HL-60/S4 (cell line): Measurements from ENCODE around the gene OR7A5.
"Not testable (repeated sequence)": the region's sequence is repeated elsewhere in the genome, so short reads cannot be mapped to it uniquely, and the experiment has no call there.

Experiments used
- in situ Hi-C: fragments of 300-500 bp; cut with MboI; formaldehyde crosslinking; loops from 2 replicates; pipeline ENCODE4 v1.14.3; 2022; ENCODE audit warnings: low sequenced_read_pairs

Gene OR7A5

DNA sequence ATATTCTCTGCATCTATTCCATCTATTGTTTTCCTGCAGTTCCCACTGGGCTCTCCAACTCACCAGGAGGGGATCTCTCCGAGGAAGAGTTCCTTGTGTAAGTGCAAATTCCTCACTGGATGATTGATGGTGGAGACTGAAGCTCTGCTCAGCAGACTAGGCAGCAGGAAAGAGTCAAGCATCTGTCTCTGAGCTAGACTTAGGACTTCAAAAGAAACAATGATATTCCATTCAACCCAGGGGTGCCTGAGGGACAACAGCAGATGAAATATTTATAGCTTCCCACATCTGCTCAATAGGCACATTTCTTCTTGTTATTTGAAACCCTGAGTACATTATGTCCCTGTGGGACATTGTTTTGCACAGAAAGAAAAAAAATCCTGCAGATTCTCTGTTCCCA, at the start of gene OR7A5, which contains the start of gene OR7C1:
Gene OR7A5, minus strand, starts transcription at position 175 of the 400 bp plus-strand sequence. CDS start 6,944 bp downstream, outside the sequence.
Gene OR7C1, minus strand, starts transcription at position 175 of the 400 bp plus-strand sequence. CDS start 35,049 bp downstream, outside the sequence.
- in situ Hi-C loops: no loop called here

DNA sequence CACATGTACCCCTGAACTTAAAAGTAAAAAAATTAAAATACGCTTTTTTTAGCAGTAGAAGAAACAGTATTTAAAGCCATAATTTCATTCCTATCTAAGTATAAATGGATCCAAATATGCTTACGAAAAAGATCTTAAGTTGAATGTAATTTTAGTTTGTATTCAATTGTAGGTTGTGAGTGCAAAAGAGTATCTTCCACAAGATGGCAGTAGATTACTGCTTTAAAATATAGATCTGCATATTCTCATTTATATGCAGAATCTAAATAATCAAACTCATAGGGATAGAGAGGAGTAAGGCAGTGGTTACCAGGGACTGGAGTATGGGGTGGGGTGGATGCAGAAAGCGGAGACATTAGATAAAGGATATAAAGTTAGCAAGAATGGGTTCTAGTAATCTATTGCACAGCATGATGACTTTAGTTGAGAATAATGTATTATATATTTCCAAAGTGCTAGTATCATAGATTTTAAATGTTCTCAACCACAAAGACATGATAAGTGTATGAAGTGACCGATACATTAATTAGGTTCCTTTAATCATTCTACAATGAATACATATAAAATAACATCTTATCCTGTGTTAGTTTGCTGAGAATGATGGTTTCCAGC, 36.7 kb upstream of the OR7A5 start:
- in situ Hi-C loops: no loop called here

DNA sequence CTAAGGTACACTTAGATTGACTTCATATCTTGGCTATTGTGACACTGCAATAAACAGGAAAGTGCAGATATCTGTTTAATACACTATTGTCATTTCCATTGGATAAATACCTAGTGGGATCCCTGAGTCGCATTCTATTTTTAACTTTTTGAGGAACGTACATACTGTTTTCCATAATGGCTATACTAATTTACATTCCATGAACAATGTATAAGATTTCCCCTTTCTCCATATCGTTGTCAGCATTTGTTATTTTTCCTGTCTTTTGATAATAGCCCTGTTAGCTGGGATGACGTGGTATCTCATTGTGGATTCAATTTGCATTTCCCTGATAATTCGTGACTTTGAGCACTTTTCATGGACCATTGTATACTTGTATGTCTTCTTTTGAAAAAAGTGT, 33.5 kb upstream of the OR7A5 start:
- in situ Hi-C loops: no loop called here

DNA sequence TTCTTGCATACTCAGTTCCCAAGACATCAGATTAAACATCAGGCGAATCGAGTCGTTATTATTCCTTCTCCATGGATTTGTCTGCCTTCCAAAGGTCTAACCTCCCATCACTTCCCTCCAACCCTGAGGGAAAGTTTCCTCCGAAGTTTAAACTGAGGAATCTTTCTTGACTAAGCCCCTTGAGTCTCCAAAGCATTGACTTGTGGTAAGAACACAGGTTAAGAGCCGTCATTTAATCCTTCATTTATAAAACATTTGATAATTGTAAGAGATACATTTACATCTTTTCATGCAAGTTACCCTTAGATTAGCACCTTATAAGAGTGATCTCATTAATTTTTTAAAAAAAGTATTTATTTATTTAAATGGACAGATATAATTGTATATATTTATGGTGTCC, 13.8 kb upstream of the OR7A5 start, which contains the start of gene OR7A10:
Gene OR7A10, minus strand, starts transcription at position 101 of the 400 bp plus-strand sequence. CDS start 7,045 bp downstream, outside the sequence.
- in situ Hi-C loops: no loop called here

DNA sequence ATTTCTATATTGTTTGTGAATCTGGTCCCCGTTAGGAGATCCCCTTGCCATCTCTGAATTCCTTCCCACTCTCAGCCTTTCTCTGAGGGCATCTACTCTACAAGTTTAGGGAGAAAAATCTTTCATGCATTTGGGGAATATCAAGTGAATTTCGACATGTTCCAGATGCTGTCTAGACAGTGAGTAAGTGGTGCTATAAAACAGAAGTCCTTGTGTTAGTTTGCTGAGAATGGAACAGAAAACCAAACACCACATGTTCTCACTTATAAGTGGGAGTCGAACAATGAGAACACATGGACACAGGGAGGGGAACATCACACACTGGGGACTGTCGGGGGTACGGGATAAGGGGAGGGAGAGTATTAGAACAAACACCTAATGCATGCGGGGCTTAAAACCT, 8.6 kb upstream of the OR7A5 start:
- in situ Hi-C loops: no loop called here

DNA sequence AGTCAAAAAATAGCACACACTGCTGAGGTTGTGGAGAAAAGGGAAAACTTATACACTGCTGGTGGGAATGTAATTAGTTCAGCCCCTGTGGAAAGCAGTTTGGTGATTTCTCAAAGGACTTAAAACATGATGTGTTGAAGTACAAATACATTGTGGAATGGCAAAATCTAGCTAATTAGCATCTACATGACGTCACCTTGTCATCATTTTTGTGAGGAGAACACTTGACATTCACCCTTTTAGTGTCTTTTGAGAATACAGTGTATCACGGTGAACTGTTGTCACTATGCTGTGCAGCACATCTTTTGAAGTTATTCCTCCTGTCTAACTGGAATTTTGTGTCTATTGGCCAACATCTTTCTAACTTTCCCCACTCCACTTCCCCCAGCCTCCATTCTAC, 8.2 kb upstream of the OR7A5 start:
- in situ Hi-C loops: no loop called here

DNA sequence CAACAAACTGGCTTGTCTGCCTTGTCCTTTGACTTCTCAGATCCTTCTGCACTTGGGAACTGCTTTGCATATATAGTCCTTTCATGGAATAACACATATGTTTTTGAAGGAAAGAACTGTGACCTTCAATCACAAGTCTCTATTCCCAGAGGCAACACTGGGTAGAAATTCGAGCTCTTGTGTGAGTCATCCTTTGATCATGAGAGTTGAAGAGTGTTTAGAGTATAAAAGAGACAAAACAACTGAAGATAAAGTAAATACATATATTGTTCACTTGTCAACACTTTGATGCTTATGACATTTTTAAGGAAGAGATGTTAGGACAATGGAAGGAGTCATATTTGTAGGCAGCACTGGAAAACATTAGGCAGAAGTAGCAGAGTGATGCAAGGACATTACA, 5.2 kb upstream of the OR7A5 start:
- in situ Hi-C loops: no loop called here

DNA sequence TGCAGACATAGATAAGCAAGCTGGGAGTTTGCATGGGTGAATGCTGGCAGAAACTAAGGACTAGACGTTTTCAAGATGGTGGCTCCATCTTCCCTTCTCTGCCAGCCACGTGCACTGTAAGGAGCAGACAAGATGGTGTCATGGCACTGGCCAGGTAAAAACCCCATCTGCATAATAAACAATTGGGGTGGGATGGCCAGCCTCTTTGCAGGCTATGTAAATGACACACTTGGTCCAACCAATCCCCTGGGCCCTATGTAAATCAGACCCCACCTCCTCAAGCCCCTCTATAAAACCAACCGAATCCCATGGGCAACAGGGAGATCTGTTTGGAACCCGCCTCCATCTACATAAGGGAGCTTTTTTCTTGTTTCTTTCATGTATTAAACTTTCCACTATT, 2.4 kb upstream of the OR7A5 start:
- in situ Hi-C loops: no loop called here

DNA sequence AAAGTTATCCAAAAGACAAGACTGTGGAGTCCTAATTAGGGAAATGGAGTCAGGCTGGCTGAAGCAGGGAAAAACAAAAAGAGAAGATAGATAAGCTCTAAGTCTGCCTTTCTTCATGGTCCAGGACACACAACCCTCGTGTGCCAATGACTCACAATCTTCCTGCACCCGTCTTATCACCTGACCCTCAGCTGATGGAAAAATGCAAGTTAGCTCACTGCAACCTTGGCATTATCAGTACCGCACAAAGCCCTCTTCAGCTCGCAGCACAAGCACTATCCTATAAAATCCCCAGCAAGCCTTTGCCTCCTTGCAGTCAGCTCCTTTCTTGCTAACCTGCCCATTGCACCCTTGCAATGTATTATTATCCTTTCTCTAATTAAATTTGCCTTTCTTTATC, 4.3 kb downstream of the OR7A5 start:
- in situ Hi-C loops: no loop called here

DNA sequence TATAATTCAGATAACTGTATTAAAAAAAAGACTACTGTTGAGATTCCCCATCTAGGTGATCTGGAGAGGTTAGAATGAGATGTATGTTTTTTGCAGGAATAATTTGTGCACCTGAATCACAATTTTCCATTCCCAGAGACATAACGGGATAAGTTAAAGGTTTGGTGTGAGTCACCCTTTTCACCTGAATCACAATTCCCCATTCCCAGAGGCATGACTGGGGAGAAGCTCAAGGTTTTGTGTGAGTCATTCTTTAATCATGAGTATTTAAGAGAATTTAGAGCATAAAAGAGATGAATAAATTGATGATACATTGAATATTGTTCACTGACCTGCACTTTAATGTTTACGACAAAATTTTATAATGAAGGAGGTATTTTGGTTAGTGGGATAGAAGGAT, 9.0 kb downstream of the OR7A5 start:
- in situ Hi-C loops: no loop called here

DNA sequence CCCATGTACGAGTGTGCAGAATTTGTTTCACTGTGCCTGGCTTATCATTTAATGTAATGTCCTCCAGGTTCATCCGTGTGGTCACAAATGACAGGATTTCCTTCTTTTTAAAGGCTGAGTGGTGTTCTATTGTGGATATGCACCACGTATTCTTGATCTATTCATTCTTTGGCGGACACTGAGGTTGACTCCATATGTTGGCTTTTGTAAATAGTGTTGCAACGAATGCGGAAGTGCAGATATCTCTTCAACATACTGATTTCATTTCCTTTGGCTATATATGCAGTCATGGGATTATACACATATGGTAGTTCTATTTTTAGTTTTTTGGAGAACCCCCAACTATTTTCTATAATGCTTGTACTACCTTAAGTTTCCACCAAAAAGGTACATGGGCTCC, 13.0 kb downstream of the OR7A5 start:
- in situ Hi-C loops: no loop called here

DNA sequence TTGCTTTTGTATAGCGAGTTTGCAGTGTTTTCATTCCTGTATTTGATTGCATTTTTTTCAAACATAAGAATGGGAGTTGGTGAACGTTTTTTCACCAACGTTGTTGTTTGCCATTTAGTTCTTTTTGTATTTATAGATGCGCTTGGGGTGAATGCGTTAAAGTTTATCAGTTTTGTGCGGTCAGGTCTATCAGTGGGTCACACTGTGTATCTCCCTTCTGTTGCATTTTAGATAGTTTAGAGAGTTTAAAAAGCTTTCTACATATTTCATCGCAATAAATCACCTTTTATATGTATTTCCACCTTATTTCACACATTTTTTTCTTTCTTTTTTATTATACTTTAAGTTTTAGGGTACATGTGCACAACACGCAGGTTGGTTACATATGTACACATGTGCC, 16.4 kb downstream of the OR7A5 start:
- in situ Hi-C loops: no loop called here

DNA sequence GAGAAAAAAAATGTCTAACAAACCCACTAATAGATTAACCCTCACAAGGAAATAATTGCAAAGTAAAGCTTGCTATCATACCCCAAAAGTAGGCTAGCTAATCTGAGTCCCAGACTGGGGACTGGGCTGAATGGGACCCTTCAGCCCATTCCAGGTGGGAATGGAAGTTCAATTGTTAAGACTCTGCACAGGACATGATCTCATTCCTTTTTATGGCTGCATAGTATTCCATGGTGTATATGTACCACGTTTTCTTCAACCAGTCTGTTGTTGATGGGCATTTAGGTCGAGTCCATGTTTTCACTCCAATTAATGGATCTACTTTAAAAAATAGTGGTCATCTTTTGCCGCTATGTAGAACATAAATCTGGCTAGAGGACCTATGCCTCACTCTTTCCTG, 17.9 kb downstream of the OR7A5 start:
- in situ Hi-C loops: no loop called here

DNA sequence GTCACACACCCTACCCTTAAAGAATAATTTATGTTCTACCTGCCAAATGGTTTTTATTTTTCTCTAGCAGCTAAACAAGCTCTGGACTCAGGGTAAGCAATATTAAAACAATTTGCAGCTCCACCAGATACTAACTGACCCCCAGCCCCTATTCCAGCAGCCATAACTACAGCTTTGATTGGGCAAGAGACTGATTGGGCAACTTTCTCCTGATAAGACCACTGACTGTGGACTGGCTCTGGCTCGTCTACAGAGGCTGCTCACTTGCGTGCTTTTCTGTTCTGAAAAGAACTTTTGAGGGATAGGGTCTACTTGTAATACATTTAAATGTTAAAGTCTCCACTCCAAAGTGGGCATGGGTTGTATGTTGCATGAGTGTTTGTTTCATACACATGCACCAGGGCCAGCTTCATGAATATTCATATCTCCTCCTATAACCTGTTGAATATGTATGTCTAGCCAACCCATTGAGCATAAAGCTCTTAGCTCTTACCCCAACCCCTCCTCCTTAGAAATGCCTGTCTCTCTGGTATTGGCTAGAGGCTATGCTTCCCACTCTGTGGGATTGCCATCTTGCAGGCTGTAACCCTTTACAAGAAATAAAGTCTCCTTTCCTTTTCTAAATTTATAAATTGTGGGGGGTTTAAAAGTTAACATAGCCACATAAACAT, 19.9 kb downstream of the OR7A5 start:
- in situ Hi-C loops: no loop called here

DNA sequence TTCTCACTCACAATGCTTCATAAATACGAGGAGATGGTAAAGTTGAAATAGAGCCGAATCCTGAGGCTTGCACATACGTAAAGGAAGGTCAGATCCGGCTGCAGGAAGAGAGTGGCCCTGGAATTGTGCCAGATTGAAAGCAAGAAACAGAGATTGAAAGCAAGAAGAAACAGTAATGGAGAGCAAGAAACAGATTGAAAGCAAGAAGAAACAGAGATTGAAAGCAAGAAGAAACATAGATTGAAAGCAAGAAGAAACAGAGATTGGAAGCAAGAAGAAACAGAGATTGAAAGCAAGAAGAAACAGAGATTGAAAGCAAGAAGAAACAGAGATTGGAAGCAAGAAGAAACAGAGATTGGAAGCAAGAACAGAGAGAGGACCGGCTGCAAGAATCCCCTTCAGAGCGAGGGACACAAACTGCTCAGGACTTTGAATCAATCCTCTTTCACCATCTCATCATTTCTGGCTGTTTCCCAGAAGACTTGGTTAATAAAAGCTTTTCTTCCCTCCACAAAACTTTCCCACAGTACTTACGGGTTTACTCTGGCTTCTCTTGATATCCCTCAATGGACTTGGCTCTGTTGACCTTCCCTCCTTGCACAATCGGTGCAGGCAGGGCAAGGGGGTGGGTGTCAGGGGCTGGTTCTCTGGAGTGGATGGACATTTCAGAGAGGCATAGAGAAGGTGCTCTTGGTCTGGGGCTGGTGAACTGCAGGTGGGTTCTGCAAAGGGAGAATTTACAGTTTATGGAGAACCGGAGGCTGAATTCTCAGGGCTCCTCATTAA, 25.5 kb downstream of the OR7A5 start:
- in situ Hi-C loops: no loop called here

DNA sequence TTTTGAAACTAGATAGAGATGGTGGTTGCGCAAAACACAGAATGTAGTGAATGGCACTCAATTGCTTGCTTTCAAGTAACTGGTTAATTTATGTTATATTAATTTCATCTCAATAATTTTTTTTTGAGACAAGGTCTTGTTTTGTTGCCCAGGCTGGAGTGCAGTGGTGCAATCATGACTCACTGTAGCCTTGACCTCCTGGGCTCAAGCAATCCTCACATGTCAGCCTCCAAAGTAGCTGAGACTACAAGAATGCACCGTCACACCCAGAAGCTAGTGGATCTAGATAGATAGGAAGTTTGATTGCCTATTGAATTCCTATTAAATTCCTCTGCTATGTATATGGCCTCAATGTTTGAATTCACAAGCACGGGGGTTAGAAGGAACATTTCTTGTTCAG, 30.2 kb downstream of the OR7A5 start:
- in situ Hi-C loops: no loop called here

DNA sequence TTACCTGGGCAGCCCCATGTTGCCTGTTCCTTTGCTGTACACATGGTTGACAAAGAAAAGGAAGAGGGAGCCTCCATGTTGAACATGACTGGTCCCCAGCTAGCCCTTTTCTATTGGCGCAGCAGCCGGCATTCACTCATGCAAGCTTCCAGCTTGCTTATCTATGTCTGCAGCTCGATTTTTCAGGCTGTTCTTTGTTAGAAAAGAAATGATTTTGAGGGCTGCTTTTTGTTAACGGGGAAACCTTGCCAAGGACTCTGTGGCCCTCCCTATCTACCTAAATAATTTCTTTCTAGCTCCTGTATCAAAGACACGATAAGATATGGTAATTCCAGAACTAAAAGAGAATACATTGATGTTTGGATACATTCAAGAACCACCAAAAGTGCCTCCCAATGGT, 36.2 kb downstream of the OR7A5 start:
- in situ Hi-C loops: no loop called here

DNA sequence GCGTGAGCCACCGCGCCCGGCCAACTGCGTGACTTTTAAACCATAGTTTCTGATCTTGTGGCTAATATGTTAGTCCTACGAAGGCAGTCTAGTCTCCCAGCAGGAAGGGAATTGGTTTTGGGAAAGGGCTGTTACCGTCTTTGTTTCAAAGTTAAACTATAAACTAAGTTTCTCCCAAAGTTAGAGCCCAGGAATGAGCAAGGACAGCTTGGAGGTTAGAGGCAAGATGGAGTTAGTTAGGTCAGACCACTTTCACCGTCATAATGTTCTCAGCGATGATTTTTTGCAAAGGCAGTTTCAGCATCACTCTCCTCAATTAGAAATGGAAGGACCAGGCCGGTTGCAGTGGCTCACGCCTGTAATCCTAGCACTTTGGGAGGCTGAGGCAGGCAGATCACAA, 39.0 kb downstream of the OR7A5 start:
- in situ Hi-C loops: no loop called here

DNA sequence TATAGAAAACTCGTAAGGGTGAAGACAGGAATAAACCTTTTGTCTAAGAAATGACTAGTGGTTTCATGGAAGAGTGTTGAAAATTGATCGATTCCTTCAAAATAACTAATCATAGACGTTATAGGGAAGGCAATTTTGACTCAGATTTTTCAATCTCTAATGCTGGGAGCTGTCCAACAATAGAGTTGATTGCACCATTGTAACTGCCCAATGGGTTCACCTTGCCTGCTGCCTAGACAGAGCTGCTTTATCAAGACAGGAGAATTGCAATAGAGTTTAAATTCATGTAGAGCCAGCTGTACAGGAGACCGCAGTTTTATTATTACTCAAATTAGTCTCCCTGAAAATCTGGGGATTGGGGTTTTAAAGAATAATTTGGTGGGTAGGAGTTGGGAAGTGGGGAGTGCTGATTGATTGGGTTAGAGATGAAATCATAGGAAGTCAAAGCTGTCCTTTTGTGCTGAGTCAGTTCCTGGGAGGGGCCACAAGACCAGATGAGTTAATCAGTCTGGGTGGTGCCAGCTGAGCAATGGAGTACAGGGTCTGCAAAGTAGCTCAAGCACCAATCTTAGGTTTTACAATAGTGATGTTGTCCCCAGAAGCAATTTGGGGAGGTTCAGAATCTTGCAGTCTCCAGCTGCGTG, 39.8 kb downstream of the OR7A5 start:
- in situ Hi-C loops: no loop called here

DNA sequence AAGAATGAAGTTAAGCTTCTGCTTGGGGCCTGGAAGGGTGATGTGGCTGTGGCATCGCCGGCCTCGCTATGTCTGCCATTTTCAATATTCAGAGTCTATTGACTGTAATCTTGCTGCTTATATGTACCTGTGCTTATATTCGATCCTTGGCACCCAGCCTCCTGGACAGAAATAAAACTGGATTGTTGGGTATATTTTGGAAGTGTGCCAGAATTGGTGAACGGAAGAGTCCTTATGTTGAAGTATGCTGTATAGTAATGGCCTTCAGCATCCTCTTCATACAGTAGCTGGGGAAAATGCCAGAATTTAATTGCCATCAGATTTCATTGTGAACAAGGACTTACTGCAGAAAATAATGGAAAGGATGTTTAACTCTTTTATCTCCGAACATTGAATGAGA, 42.7 kb downstream of the OR7A5 start:
- in situ Hi-C loops: not testable (repeated sequence)

DNA sequence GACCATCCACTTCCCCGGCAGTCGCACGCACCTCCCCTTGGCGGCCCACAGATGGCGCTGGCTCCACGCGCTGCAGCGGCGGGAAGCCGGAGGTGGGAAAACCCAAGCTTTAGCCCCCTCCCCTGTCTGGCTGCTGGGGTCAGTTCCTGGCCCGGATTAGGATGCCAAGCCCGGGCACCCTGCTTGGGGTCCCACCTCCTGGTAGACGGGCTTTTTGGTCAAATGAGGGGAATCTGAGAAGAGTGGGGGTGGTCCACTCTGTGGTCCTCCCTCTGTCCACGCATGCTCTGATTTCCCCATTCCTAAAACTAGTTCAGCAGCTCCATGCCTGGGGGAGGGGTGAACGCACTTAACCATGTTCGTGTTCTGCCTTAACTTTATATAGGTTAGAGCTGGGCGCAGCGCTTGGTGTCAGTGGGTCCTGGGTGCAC, 48.5 kb downstream of the OR7A5 start:
- in situ Hi-C loops: no loop called here
